Liver (tissue), 3 donors: ENCODE results near the gene CNEP1R1.

Experiments used
- ATF3 ChIP-seq: IDR thresholded peaks from 2 replicates; pipeline ENCODE4 v1.6.1; 2016; ENCODE audit warnings: antibody characterized with exemption
- CTCF ChIP-seq: fragments of 150-350 bp; IDR thresholded peaks from 2 replicates; pipeline ENCODE4 v1.5.1; 2017; ENCODE audit warnings: improper control_type of control experiment, low read depth, low read length; ENCODE audit not compliant: missing input control
- FOXA1 ChIP-seq: IDR thresholded peaks from 2 replicates; pipeline ENCODE4 v1.6.1; 2016; ENCODE audit warnings: antibody characterized with exemption
- GABPA ChIP-seq, 2 donors: IDR thresholded peaks in 1 of 2; conservative IDR thresholded peaks in 1 of 2; 2 replicates each; pipeline ENCODE4 v1.6.1; 2016; ENCODE audit warnings: antibody characterized with exemption in 2 of 2, mild to moderate bottlenecking in 1 of 2, moderate library complexity in 1 of 2
- HNF4A ChIP-seq, 2 donors: conservative IDR thresholded peaks; 2 replicates each; pipeline ENCODE4 v1.6.1; 2016; ENCODE audit warnings: antibody characterized with exemption in 2 of 2, mild to moderate bottlenecking in 2 of 2
- JUND ChIP-seq, 2 donors: IDR thresholded peaks; 2 replicates each; pipeline ENCODE4 v1.6.1; 2016; ENCODE audit warnings: antibody characterized with exemption in 2 of 2
- MAX ChIP-seq: IDR thresholded peaks from 2 replicates; pipeline ENCODE4 v1.6.1; 2016; ENCODE audit warnings: antibody characterized with exemption
- RAD21 ChIP-seq, 2 donors: IDR thresholded peaks; 2 replicates each; pipeline ENCODE4 v1.6.1; 2016; ENCODE audit warnings: antibody characterized with exemption in 2 of 2, mild to moderate bottlenecking in 2 of 2
- REST ChIP-seq: IDR thresholded peaks from 2 replicates; pipeline ENCODE4 v1.6.1; 2016; ENCODE audit warnings: antibody characterized with exemption, mild to moderate bottlenecking
- RXRA ChIP-seq, 2 donors: IDR thresholded peaks; 2 replicates each; pipeline ENCODE4 v1.6.1; 2017 to 2018; ENCODE audit warnings: antibody characterized with exemption in 2 of 2, mild to moderate bottlenecking in 1 of 2
- SP1 ChIP-seq: IDR thresholded peaks from 2 replicates; pipeline ENCODE4 v1.6.1; 2018; ENCODE audit warnings: antibody characterized with exemption, mild to moderate bottlenecking
- TAF1 ChIP-seq: conservative IDR thresholded peaks from 2 replicates; pipeline ENCODE4 v1.6.1; 2016; ENCODE audit warnings: antibody characterized with exemption, mild to moderate bottlenecking
- YY1 ChIP-seq: IDR thresholded peaks from 2 replicates; pipeline ENCODE4 v1.6.1; 2016; ENCODE audit warnings: antibody characterized with exemption, mild to moderate bottlenecking
- ZBTB33 ChIP-seq: IDR thresholded peaks from 2 replicates; pipeline ENCODE4 v1.6.1; 2016; ENCODE audit warnings: antibody characterized with exemption
- donor health status: healthy.
- donor health status: healthy.

- TF ChIP-seq CTCF (no peak), MAX (no peak), RAD21 (IDR thresholded peaks at IDR 0.05) (no peak), ZBTB33 (no peak), FOXA1 (no peak), TAF1 (no peak), HNF4A (conservative IDR thresholded peaks at IDR 0.05) (no peak), REST (no peak), SP1 (no peak), JUND (IDR thresholded peaks at IDR 0.05) (no peak), GABPA (IDR thresholded peaks at IDR 0.05 in 1 of 2, conservative IDR thresholded peaks at IDR 0.05 in 1 of 2) (no peak), YY1 (no peak), RXRA (IDR thresholded peaks at IDR 0.05) (no peak), ATF3 (no peak)
Observed at GRCh38 chr16:49998991-49999390, 26.0 kb upstream of the CNEP1R1 start.
